Measurements from ENCODE around the gene RGS17.

Gene RGS17

GRCh38 chr6:153101461-153101860 lies 29.6 kb downstream of the RGS17 start (continued):
- TF ChIP-seq PPARA (CRISPR knock-in tag; IDR thresholded peaks at IDR 0.05; ENCODE audit: borderline replicate concordance): no peak
- no peak for TF ChIP-seq ZNF70 (CRISPR knock-in tag; IDR thresholded peaks at IDR 0.05)
- TF ChIP-seq ZC3H10 (CRISPR knock-in tag; IDR thresholded peaks at IDR 0.05): no peak
- TF ChIP-seq RARB (CRISPR knock-in tag; IDR thresholded peaks at IDR 0.05): no peak
- no peak for TF ChIP-seq CSRNP3 (CRISPR knock-in tag; IDR thresholded peaks at IDR 0.05)
- no peak for TF ChIP-seq TCF4 (CRISPR knock-in tag; IDR thresholded peaks at IDR 0.05; ENCODE audit: borderline replicate concordance)

- no peak for ATAC-seq
Observed at GRCh38 chr6:153099636-153100035, 31.4 kb downstream of the RGS17 start.

GRCh38 chr6:153096792-153097191 lies 34.3 kb downstream of the RGS17 start:
- no peak for ATAC-seq
- TF ChIP-seq TCF4 (CRISPR knock-in tag; IDR thresholded peaks at IDR 0.05; ENCODE audit: borderline replicate concordance): no peak
- no peak for TF ChIP-seq ZNF565 (CRISPR knock-in tag; conservative IDR thresholded peaks at IDR 0.05; ENCODE audit: low read depth)
- no peak for TF ChIP-seq GLIS3 (CRISPR knock-in tag; IDR thresholded peaks at IDR 0.05)
- TF ChIP-seq ESRRG (CRISPR knock-in tag; IDR thresholded peaks at IDR 0.05): no peak
- no peak for TF ChIP-seq OSR1 (CRISPR knock-in tag; IDR thresholded peaks at IDR 0.05)
- no peak for TF ChIP-seq CSDC2 (CRISPR knock-in tag; IDR thresholded peaks at IDR 0.05)
- TF ChIP-seq TOX (CRISPR knock-in tag; IDR thresholded peaks at IDR 0.05; ENCODE audit: borderline replicate concordance): no peak
- TF ChIP-seq RARB (CRISPR knock-in tag; IDR thresholded peaks at IDR 0.05): no peak
- TF ChIP-seq, protein P1, sequence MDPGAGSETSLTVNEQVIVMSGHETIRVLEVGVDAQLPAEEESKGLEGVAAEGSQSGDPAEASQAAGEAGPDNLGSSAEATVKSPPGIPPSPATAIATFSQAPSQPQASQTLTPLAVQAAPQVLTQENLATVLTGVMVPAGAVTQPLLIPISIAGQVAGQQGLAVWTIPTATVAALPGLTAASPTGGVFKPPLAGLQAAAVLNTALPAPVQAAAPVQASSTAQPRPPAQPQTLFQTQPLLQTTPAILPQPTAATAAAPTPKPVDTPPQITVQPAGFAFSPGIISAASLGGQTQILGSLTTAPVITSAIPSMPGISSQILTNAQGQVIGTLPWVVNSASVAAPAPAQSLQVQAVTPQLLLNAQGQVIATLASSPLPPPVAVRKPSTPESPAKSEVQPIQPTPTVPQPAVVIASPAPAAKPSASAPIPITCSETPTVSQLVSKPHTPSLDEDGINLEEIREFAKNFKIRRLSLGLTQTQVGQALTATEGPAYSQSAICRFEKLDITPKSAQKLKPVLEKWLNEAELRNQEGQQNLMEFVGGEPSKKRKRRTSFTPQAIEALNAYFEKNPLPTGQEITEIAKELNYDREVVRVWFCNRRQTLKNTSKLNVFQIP (CRISPR knock-in tag; IDR thresholded peaks at IDR 0.05; ENCODE audit: borderline replicate concordance, low read depth): no peak
- TF ChIP-seq ZFP3 (CRISPR knock-in tag; IDR thresholded peaks at IDR 0.05): no peak
- no peak for TF ChIP-seq BACH2 (CRISPR knock-in tag; IDR thresholded peaks at IDR 0.05; ENCODE audit: borderline replicate concordance)
- no peak for TF ChIP-seq CREB5 (CRISPR knock-in tag; IDR thresholded peaks at IDR 0.05; ENCODE audit: low read depth)
- no peak for TF ChIP-seq ZFP30 (CRISPR knock-in tag; IDR thresholded peaks at IDR 0.05)
- no peak for TF ChIP-seq ISL1 (CRISPR knock-in tag; IDR thresholded peaks at IDR 0.05)
- TF ChIP-seq ZNF70 (CRISPR knock-in tag; IDR thresholded peaks at IDR 0.05): no peak
- TF ChIP-seq, protein P2, sequence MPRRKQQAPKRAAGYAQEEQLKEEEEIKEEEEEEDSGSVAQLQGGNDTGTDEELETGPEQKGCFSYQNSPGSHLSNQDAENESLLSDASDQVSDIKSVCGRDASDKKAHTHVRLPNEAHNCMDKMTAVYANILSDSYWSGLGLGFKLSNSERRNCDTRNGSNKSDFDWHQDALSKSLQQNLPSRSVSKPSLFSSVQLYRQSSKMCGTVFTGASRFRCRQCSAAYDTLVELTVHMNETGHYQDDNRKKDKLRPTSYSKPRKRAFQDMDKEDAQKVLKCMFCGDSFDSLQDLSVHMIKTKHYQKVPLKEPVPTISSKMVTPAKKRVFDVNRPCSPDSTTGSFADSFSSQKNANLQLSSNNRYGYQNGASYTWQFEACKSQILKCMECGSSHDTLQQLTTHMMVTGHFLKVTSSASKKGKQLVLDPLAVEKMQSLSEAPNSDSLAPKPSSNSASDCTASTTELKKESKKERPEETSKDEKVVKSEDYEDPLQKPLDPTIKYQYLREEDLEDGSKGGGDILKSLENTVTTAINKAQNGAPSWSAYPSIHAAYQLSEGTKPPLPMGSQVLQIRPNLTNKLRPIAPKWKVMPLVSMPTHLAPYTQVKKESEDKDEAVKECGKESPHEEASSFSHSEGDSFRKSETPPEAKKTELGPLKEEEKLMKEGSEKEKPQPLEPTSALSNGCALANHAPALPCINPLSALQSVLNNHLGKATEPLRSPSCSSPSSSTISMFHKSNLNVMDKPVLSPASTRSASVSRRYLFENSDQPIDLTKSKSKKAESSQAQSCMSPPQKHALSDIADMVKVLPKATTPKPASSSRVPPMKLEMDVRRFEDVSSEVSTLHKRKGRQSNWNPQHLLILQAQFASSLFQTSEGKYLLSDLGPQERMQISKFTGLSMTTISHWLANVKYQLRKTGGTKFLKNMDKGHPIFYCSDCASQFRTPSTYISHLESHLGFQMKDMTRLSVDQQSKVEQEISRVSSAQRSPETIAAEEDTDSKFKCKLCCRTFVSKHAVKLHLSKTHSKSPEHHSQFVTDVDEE (CRISPR knock-in tag; IDR thresholded peaks at IDR 0.05): no peak
- no peak for TF ChIP-seq CSRNP3 (CRISPR knock-in tag; IDR thresholded peaks at IDR 0.05)
- TF ChIP-seq ZNF8 (CRISPR knock-in tag; IDR thresholded peaks at IDR 0.05): no peak
- TF ChIP-seq ARNTL (CRISPR knock-in tag; IDR thresholded peaks at IDR 0.05; ENCODE audit: borderline replicate concordance, low read depth): no peak
- no peak for TF ChIP-seq SNAI2 (CRISPR knock-in tag; IDR thresholded peaks at IDR 0.05)

More at GRCh38 chr6:153099636-153100035, 31.4 kb downstream of the RGS17 start:
- TF ChIP-seq BACH2 (CRISPR knock-in tag; IDR thresholded peaks at IDR 0.05; ENCODE audit: borderline replicate concordance): no peak
- no peak for TF ChIP-seq ZFP30 (CRISPR knock-in tag; IDR thresholded peaks at IDR 0.05)
- TF ChIP-seq ISL1 (CRISPR knock-in tag; IDR thresholded peaks at IDR 0.05): no peak
- no peak for TF ChIP-seq ARNTL (CRISPR knock-in tag; IDR thresholded peaks at IDR 0.05; ENCODE audit: borderline replicate concordance, low read depth)
- TF ChIP-seq ZNF565 (CRISPR knock-in tag; conservative IDR thresholded peaks at IDR 0.05; ENCODE audit: low read depth): no peak
- TF ChIP-seq GLIS3 (CRISPR knock-in tag; IDR thresholded peaks at IDR 0.05): no peak
- no peak for TF ChIP-seq ZNF8 (CRISPR knock-in tag; IDR thresholded peaks at IDR 0.05)
- TF ChIP-seq ZFP3 (CRISPR knock-in tag; IDR thresholded peaks at IDR 0.05): no peak

All from SK-N-SH treated with all-trans-retinoic acid at 6 μM for 48 hours (cell line).